ENCODE data around the gene MYO1D.

The MYO1D gene

DNA sequence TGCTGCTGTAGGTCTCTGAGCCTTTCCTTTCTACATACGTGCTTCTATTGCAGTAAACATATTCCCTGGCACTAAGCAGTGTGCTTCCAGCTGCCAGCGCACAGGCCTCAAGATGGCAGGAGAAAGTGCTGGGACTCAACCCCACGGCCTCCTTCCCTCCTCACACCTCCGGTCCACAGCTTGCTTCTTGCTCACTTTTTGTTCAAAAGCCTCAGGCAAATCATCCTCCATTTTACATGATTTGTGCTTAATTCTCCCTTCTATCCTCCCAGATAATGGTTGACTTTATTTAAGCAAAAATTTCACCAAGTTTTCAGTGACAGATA is 384.7 kb downstream of the MYO1D start:
- DNase-seq (ENCODE audit: low read depth in 4 of 4, low spot score in 1 of 4) = no peak

DNA sequence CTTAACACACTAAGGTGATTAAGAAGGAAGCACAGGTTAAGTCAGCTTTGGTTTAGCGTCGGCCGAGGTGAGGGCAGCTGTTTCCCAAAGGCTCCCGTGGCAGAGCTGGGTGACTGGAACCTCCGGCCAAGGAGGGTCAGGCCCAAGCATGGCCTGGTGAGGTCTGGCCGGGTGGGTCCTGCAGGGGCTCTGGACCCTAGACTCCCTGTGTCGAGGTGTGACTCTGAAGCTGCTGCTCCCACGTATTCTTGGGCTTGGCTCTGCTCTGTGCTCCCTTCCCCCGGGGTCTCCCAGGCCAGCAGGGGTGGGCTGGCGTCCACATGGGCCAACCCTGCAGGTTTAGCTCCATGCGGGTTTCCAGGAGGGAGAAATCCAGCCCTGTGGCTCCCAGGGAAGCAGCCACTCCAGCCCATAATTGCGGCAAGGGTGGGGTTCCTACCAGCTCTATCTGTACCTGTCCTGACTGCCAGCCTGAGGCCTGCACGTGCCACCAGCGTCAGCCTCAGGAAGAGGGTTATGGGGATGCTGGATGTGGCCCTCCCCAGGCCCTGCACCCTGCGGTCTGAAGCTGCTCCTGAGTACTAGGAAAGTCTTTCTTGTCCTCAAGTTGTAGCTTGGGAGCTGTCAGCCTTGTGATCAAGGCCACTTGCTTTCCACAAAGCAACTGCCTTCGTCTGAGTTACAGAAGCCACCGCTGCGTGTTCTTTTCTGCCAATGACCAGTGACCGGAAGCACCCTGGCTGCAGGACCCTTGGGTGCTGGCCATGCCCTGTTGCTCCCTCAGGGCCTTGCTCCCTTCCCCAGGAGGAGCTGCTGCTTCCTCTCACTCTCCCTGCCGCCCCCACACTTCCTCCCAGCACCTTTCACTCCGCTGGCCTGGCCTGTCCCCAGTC is 385.3 kb downstream of the MYO1D start:
- no peak for DNase-seq (ENCODE audit: low read depth in 4 of 4, low spot score in 1 of 4)

DNA sequence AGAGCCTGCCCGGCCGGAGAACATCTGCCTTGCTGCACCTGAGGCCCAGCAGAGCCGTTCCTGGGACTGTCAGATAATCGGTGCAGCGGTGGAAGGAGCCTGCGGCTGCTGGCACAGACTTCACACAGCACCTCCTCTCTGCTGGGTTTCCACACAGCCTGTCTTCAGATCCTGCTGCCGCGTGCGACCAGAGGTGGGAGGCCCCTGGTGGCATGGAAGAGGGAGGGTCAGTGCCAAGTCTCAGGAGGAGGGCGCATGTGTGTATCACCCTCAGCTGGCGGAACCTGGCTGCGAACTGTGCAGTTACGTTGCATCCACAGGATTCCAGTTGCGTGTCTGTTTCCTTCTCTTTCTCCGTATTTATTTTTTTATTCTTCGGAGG is 386.8 kb downstream of the MYO1D start:
- DNase-seq (ENCODE audit: low read depth in 4 of 4, low spot score in 1 of 4) = no peak

DNA sequence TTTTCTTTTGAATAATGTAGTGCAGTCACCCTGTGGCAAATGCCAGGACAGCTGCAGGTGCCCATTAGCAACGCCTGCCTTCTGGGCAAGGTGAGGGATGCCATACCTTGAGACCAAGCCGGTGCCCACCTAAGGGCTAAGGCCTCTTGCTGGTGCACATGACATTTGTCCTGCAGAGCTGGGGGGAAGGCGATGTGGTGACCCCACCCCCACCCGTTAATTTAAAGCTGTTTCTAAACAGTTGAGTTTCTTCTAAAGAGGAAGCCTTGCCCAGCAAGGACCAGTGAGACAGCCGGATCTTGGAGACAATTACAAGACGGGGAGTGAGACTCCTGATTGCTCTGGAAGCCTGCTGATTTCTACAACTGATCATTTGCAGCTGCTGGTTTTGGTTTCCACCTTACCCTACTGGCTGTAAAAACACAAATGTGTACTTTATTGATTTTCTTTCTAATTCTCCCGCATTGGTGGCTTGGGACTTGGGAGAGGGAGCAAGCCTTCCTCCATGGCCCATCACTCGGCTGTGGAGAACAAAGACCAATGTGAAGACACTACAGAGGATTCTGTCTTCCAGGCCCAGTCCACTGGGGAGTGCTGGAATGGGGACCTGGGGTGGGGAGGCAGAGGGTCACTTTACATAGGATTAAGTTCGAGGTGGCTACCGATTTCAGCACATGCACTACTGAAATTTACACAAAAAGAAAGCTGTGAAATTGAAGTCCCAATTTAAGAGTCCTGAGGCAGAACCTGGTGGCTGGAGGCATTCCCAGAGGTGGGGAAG is 387.4 kb downstream of the MYO1D start:
- no peak for DNase-seq (ENCODE audit: low read depth in 4 of 4, low spot score in 1 of 4)

DNA sequence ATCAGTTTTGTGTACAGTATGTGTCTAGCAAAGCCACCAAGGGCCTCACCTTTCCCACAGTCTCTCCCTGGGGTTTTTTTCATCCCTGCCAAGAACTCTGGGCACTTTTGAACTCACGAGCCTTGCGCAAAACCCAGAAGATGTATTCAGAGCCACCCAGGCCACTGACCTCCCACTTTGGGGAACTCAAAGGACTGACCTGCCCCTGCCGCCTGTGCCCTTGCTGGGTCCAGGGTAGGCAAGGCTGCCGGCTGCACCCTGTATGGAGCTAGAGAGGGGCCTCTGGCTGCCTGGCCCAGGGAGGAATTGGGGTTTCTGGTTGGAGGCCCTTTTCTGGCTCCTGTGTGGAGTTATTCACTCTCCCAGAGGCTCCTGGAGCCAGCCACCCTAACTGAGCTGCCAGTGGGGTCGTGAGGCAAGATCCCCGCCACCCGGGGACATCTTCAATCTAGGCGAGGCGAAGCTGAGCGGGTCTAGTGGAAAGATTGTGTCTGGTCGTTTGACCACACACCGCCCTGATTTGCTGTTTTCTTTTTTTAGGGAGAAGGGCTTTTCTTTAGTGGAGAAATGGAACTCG is 388.2 kb downstream of the MYO1D start:
- no peak for DNase-seq (ENCODE audit: low read depth in 4 of 4, low spot score in 1 of 4)

DNA sequence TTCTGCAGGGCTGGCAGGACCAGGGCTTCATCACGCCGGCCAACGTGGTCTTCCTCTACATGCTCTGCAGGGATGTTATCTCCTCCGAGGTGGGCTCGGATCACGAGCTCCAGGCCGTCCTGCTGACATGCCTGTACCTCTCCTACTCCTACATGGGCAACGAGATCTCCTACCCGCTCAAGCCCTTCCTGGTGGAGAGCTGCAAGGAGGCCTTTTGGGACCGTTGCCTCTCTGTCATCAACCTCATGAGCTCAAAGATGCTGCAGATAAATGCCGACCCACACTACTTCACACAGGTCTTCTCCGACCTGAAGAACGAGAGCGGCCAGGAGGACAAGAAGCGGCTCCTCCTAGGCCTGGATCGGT is 388.8 kb downstream of the MYO1D start:
- no peak for DNase-seq (ENCODE audit: low read depth in 4 of 4, low spot score in 1 of 4)

DNA sequence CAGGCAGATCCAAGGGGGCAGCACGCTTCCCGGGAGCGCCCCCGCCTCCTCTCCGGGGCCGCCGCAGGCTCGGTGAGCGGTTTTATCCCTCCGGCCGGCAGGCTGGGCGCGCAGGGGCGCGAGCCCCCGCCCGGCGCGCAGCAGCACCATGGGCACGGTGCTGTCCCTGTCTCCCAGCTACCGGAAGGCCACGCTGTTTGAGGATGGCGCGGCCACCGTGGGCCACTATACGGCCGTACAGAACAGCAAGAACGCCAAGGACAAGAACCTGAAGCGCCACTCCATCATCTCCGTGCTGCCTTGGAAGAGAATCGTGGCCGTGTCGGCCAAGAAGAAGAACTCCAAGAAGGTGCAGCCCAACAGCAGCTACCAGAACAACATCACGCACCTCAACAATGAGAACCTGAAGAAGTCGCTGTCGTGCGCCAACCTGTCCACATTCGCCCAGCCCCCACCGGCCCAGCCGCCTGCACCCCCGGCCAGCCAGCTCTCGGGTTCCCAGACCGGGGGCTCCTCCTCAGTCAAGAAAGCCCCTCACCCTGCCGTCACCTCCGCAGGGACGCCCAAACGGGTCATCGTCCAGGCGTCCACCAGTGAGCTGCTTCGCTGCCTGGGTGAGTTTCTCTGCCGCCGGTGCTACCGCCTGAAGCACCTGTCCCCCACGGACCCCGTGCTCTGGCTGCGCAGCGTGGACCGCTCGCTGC is 389.3 kb downstream of the MYO1D start:
- no peak for DNase-seq (ENCODE audit: low read depth in 4 of 4, low spot score in 1 of 4)

DNA sequence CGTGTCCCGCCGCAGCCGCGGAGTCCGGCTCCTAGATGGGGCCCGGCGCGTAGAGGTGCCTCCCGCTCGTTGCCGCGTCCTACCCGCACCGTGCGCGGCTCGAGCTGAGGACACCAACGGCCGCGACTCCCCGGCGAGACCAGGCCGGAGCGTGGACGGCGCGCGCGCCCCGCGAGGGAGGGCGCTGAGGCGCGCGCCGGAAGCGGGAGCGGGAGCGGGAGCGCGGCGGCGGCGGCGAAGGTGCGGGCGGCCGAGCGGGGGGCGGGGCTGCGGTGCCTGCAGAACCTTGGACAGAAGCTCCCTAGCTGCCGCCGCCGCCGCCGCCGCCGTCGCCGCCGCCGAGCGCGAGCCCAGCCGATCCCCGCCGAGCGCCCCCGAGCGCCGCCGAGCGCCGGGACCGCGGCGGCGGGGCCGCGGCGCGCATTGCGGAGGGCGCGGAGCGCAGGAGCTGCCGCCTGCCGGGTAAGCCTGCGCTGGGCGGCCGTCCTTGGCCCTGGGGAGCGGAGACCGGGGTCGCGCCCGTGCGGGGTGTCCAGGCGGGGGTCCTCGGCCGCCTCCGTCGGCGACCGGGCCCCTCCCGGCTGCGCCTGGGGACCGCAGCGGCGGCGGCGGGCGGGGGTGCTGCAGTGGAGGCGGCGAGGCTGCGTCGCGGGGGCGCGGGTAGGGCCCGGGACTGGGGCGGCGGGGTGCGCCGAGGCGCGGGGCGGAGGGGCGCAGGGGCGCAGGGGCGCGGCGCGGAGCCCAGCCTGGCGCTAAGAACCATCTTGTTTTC is 390.0 kb downstream of the MYO1D start, which contains the start of gene CDK5R1:
TSS of gene CDK5R1 (plus strand) at position 293 of the 772 bp plus-strand sequence. CDS start 628 bp downstream, outside the sequence.
- DNase-seq (ENCODE audit: low read depth in 4 of 4, low spot score in 1 of 4) = peak in 3 of 4 experiments; percentile 53 to 63 (median 63)

DNA sequence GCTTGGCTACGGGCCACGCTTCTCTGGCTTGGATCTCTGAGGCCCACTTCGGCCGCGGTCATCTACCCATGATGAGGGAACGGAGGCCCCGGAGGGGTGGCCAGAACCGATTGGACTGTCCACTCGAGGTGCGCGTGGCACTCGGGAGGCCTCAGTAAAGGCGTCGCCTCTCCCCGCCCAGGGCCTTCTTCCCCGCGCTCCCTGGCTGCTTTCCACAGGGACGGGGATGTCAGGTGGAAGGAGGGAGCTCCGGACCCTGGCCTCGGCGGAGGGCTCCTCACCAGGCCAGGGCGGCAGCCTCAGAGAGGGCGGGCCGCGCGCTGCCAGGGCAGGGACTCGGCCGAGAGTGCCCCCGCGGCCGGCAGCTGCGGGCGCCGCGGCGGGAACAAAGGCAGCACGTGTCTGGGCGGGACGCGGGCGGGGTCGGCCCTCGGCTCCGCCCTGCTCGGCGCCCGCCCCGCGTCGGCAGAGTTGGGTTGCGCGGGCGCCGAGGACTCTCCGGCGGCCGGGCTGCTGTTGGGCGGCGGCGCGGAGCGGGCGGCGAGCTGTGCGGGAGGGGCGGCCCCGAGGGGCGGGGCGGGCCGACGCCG is 390.7 kb downstream of the MYO1D start:
- peak in 3 of 4 experiments; percentile 49 to 54 (median 51) for DNase-seq (ENCODE audit: low read depth in 4 of 4, low spot score in 1 of 4)

DNA sequence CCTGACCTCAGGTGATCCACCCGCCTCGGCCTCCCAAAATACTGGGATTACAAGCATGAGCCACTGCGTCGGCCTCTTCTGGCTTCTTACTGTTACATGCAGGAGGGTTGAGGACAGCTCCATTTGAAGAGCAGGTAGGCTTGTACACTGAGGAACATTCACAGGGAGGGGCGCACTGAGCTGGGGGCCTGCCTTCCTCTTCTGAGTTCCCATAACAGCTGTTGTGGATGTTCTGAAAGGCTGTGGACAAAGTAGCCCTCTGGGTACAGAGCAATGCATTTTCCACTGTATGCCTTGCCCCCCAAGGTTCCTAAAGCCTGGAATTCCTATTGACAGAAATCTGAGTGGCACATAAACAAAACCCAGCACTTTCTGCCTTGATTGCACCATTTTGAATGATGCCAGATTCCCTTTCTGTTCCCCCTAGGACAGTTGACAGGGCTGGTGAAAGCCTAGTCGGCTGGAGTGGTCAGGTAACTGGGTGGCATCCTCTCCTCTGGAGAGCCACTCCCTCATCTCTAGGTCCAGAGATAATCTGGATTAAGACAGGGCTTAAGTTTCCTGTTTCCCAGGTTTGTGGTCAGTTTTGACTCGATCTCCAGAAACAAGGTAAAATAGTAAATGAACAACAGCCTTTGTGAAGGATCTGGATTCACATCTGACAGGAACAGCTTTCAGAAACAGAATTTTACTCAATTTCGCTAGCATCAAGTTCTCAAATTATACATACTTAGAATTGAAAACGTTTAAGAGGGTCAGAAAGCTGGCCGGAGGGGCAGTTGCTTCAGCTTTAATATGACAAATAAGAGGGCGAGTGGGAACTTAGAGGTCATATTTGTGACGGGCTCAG is 391.4 kb downstream of the MYO1D start:
- DNase-seq (ENCODE audit: low read depth in 4 of 4, low spot score in 1 of 4) = no peak

DNA sequence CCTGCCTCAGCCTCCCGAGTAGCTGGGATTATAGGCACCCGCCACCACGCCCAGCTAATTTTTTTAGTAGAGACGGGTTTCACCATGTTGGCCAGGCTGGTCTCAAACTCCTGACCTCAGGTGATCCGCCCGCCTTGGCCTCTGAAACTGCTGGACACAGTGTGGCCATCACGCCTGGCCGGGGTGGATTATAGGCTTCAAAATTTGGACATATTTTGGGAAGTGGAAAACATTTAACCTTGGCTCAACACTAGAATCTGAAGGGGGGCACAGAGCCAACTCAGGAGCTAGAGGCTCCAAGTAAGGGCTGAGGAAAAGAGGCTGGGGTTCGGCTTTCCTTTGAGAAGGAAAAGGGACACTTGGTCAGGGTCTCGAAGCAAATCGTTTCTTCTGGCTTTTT is 392.3 kb downstream of the MYO1D start:
- no peak for DNase-seq (ENCODE audit: low read depth in 4 of 4, low spot score in 1 of 4)

DNA sequence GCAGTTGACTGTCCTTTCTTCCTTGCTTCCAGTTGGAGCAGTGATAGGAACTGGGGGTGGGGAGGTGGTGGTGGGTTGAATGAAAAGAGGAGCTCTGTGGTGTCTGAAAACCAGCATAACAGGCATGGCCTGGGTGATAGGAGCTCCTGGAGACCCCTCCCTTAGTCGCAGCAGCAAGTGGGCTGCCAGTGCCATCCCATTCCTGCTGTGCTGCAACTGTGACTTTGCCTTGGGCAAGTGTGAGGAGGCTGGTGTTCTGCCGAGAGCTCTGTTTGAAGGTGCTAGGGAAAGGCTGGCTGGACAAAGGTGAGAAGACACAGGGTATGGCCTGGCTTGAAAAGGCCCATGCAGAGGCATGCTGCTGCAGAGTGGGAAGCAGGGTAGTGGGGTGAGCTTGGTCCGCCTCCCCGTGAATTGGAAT is 392.9 kb downstream of the MYO1D start:
- no peak for DNase-seq (ENCODE audit: low read depth in 4 of 4, low spot score in 1 of 4)

DNA sequence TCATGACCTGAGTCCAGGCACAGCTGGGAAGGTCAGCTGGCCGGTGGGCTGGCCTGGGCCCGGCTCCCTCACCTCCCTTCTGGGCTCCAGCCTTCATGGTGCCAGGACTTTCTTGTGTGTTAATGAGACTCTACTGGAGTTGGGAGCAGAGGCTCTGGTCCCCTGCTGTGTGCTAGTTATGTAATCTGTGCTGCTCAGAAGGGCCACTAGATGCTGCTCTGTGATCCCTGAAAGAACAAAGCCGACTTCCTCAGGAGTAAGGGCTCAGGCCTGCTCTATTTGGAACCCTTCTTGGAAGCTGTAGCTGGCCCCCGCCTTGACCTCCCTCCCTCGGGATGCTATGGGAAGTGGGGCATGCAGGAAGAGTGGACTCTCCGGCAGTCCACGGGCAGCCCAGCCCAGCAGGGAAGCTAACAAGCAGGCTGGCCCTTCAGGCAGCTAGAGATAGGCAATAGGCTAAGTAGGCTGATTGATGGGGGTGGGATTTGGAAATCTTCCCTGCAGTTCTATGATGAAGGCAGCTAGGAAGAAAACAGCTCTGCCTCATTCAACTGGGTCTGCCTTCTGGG is 393.4 kb downstream of the MYO1D start:
- no peak for DNase-seq (ENCODE audit: low read depth in 4 of 4, low spot score in 1 of 4)

DNA sequence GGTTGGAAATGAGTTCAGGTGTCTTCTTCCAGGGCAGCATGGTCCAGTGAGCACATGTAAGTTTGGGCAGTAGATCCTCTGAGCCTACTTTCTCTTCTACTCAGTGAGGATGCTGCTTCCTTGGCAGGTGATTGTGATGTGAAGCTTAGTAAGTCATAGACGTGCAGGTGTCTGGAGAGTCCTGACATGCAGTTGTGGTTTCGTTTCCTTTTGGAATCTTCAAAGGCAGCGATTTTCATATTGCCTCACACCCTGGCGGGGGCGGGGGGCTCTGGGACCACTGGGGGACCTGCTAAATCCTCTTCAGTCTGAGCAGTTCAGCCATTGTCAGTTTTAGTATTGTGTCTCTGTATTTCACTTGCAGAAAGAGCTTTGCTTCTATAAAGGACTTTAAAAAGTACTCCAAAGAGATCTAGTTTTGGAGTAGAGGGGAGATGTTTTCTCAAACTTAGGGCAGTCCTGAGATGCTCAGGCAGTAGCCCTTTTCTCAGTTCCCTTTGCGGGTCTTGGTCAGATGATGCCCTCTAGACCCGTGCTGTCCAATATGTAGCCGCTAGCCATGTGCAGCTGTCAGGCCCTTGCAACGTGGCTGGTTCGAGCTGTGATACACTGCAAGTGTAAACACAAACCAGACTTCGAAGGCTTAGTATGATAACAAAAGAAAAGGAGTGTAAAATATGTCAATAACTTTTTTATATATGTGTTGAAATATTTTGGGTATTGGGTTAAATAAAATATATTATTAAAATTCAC is 394.2 kb downstream of the MYO1D start:
- DNase-seq (ENCODE audit: low read depth in 4 of 4, low spot score in 1 of 4) = no peak

DNA sequence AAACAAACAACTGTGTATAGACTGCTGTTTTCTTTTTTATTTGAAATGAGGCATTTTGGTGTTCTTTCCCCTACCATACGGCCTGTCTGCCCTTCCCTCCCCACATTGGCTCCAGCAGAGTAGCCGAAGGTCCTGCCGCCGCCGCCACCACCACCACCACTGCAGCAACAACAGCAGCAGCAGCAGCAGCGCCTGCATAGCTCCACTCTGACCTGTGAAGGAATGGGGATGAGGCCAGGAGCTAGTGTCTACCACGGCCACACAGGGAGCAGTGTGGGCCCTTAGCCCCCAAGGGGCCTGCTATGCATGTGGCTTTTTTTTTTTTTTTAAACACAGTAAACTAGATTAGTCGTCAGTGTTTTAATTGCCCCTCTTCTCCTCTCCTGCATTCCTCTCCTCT is 395.7 kb downstream of the MYO1D start:
- no peak for DNase-seq (ENCODE audit: low read depth in 4 of 4, low spot score in 1 of 4)

DNA sequence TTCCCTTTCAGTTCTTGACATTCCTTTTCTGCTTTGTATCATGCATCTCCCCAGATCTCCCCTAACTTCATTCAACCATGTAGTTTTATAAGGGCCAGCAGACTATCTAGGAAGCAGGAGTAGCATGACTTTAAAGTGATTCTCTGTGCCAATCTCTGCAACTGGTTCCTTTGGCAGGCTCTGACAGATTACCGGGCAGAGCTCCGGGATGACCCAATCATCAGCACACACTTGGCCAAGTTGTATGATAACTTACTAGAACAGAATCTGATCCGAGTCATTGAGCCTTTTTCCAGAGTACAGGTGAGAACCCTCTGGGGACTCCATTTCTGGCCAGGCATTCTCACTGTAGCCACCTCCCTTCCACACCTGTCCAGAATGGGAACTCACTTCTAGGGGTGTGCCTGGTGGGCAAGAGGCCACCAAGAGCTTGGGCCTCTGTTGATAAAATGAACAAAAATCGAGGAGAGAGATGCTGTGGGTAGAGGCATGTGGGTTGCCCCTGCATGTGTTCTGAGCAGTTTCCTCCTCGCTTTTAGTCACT is 397.8 kb downstream of the MYO1D start:
- DNase-seq (ENCODE audit: low read depth in 4 of 4, low spot score in 1 of 4) = no peak

DNA sequence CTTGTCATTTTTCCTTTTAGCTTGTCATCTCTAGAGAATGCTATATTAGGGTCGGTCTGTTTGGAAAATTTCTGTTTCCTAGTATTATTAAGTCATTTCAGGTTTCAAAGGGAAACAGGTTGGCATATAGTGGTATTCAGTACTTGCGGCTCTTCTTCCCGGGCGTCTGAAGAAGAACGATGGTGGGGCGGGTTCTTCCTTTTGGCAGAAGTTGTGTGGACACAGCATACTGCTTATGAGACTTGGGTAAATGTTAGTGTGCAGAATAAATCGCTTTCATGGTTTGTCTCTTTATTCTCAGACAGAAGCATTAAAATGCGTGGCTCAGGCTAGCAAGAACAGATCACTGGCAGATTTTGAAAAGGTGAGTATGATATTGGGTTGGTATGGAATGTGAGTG is 399.7 kb downstream of the MYO1D start:
- DNase-seq (ENCODE audit: low read depth in 4 of 4, low spot score in 1 of 4) = no peak

DNA sequence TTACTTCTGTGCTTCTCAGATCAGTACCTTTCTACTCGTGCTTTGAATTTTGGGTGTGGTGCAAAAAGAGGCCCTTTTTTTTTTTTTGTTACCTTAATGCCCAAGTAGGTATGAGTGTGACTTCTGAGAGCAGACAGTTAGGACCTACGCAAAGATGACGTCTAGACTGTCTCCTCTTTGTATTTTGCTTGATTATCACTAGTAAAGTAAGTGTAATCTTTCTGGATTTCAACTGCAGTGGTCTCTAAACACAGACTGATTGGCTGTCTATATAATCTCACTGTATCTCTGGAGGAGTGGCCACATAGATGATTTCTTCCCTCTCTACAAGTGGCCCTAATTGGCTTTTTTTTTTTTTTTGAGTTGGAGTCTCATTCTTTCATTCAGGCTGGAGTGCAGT is 401.7 kb downstream of the MYO1D start:
- DNase-seq (ENCODE audit: low read depth in 4 of 4, low spot score in 1 of 4) = no peak
